HUES48 (cell line): ENCODE data around the gene SH3BP4.
A peak's percentile ranks its signal among the peaks of the same experiment; 100 is the strongest.

Experiments
- H3K27ac ChIP-seq: one replicate; pipeline ENCODE4 v1.7.0; 2013; ENCODE audit warnings: low read depth, low read length, inconsistent platforms
- H3K27me3 ChIP-seq: 2 replicates; pipeline ENCODE4 v1.6.1; 2013; ENCODE audit warnings: mild to moderate bottlenecking, low read length; ENCODE audit not compliant: control insufficient read depth, insufficient read depth
- H3K36me3 ChIP-seq: 2 replicates; pipeline ENCODE4 v1.6.1; 2013; ENCODE audit warnings: low read length; ENCODE audit not compliant: control insufficient read depth, insufficient read depth
- H3K4me1 ChIP-seq: 2 replicates; pipeline ENCODE4 v1.6.1; 2013; ENCODE audit warnings: mild to moderate bottlenecking, low read length; ENCODE audit not compliant: control insufficient read depth, insufficient read depth
- H3K4me3 ChIP-seq: 2 replicates; pipeline ENCODE4 v1.5.1; 2013; ENCODE audit warnings: mild to moderate bottlenecking, low read depth, low read length
- H3K9ac ChIP-seq: 2 replicates; pipeline ENCODE4 v1.6.1; 2013; ENCODE audit warnings: mild to moderate bottlenecking, low read depth, low read length, moderate library complexity
- H3K9me3 ChIP-seq: 2 replicates; pipeline ENCODE4 v1.6.1; 2013; ENCODE audit warnings: low read length; ENCODE audit not compliant: control insufficient read depth, insufficient read depth

SH3BP4 gene, protein sequence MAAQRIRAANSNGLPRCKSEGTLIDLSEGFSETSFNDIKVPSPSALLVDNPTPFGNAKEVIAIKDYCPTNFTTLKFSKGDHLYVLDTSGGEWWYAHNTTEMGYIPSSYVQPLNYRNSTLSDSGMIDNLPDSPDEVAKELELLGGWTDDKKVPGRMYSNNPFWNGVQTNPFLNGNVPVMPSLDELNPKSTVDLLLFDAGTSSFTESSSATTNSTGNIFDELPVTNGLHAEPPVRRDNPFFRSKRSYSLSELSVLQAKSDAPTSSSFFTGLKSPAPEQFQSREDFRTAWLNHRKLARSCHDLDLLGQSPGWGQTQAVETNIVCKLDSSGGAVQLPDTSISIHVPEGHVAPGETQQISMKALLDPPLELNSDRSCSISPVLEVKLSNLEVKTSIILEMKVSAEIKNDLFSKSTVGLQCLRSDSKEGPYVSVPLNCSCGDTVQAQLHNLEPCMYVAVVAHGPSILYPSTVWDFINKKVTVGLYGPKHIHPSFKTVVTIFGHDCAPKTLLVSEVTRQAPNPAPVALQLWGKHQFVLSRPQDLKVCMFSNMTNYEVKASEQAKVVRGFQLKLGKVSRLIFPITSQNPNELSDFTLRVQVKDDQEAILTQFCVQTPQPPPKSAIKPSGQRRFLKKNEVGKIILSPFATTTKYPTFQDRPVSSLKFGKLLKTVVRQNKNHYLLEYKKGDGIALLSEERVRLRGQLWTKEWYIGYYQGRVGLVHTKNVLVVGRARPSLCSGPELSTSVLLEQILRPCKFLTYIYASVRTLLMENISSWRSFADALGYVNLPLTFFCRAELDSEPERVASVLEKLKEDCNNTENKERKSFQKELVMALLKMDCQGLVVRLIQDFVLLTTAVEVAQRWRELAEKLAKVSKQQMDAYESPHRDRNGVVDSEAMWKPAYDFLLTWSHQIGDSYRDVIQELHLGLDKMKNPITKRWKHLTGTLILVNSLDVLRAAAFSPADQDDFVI

DNA sequence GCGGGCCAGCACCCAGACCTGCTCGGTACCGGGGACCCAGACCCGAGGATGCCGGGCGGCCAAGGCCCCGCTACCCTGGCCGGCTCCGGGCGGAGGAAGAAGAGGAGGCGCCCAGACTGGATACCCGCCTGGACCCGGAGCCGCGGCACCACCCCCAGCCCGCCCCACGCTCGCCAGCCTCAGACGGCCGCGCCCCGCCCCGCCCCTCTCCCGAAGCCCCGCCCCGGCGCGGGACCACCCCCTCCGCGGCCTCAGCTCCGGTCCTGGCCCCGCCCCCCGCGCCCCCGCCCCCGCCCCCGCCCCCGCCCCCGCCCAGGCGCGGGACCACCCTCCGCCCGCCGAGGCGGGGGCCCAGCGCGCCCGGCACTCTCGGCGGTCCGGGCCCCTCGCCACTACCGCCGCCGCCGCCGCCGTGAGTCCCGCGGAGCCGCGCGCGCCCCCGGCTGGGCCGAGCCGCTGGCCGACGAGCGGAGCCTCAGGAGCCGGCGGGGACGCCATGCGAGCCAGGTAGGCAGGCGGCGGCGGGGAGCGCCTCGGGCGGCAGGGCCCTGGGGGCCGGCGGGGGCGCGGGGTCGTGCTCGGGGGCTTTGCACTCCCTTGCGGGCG, at the start of gene SH3BP4:
SH3BP4 (plus strand) TSS at position 354 of the 606 bp plus-strand sequence. CDS start 82,986 bp downstream, outside the sequence.
- Histone ChIP-seq H3K9ac (peak within 1 kb of the TSS; percentile 66), H3K27me3 (peaks cover 23% of the 10 kb centered on the region)

DNA sequence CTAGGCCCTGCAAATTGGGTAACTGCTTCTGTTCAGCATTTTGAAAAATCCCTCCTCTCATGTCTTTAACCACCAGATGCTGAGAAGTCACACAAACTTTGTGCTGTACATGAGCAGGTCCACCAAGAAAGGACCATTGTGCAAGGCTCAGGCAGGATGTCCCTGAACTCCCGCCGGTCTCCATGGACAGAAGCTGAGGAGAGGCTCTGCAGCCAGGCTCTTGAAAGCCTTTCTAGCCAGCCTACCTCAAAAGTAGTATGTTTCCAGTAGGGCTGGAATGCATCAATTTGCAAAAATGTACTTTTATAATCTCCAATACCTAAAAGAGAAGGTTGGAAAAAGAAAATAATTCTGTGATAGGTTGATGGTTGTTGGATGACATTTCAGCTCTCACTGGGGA, 47.0 kb upstream of the SH3BP4 start:
- H3K4me3 ChIP-seq = no peak overlapping the region
- no peak overlapping the region for H3K27ac ChIP-seq
- no peaks in the 10 kb centered on the region for H3K27me3 ChIP-seq
- no peaks in the 10 kb centered on the region for H3K9me3 ChIP-seq
- no peaks in the 10 kb centered on the region for H3K36me3 ChIP-seq
- no peaks in the 10 kb centered on the region for H3K4me1 ChIP-seq
- H3K9ac ChIP-seq = no peak overlapping the region

More for the DNA sequence above, at the start of gene SH3BP4:
- H3K36me3 ChIP-seq = no peaks in the 10 kb centered on the region
- peak within 1 kb of the TSS; percentile 30 for H3K27ac ChIP-seq
- no peaks in the 10 kb centered on the region for H3K9me3 ChIP-seq
- peaks cover 50% of the 10 kb centered on the region for H3K4me1 ChIP-seq
- peak within 1 kb of the TSS; percentile 80 for H3K4me3 ChIP-seq

DNA sequence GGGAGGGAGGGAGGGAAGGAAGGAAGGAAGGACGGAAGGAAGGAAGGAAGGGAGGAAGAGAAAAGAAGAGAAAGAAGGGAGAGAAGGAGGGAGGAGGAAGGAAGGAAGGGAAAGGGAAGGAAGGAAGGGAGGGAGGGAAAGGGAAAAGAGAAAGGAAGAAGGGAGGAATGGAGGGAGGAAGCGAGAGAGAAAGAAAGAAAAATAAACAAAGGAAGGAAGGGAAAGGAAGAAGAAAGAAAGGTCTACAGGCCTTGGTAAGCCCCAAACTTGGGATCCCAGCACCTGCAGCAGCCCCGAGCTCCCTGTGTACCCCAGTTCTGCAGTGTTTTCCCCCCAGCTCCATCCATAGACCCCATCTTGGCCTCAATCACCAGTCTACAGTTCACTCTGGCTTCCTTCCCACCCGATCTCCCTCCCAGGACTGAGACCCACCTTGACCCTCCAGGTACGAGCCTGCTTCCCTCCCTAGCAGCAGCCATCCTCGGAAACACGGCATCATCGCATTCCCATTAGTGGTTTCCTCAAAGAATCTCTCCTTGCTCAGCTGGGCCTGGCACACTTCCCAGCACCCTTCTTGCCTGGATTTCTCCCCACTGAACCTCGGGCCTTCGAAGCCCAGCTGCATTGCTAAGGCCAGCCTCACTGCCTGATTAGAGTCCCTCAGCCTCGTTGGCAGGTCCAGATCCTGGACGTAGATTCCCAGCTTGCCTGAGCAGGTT, 46.1 kb upstream of the SH3BP4 start:
- Histone ChIP-seq H3K36me3 (no peaks in the 10 kb centered on the region), H3K27me3 (no peaks in the 10 kb centered on the region), H3K27ac (no peak overlapping the region)

DNA sequence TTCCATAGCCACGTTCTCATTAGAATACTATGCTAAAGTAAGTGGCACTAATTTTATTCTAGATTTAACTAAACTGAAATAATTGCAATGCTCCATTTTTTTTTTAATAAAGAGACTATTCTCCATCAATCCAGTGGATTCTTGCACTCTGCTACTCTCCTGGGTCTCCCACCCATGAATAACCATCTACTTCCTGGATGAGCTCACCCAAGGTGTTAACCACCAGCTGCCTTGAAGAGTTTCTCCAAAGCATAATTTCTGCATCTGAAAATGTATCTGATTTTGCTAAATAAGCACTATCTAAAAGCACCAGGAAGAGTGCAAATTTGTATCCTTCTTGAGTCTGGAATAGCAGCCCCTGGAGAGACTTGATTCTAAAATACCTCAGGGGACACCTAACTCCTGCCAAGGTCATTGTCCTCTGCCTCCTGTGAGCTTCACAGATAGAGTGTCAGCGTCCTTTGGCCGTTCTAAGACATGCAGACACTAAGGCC, 41.6 kb upstream of the SH3BP4 start:
- H3K27me3 ChIP-seq = no peaks in the 10 kb centered on the region
- no peaks in the 10 kb centered on the region for H3K36me3 ChIP-seq
- no peak overlapping the region for H3K4me3 ChIP-seq
- no peaks in the 10 kb centered on the region for H3K9me3 ChIP-seq
- no peak overlapping the region for H3K9ac ChIP-seq
- H3K4me1 ChIP-seq = peaks cover 7% of the 10 kb centered on the region; the same call in 1 of the 2 replicates
- H3K27ac ChIP-seq = no peak overlapping the region

More for the DNA sequence above, 46.1 kb upstream of the SH3BP4 start:
- Histone ChIP-seq H3K4me1 (no peaks in the 10 kb centered on the region), H3K9me3 (no peaks in the 10 kb centered on the region), H3K4me3 (no peak overlapping the region), H3K9ac (no peak overlapping the region)

DNA sequence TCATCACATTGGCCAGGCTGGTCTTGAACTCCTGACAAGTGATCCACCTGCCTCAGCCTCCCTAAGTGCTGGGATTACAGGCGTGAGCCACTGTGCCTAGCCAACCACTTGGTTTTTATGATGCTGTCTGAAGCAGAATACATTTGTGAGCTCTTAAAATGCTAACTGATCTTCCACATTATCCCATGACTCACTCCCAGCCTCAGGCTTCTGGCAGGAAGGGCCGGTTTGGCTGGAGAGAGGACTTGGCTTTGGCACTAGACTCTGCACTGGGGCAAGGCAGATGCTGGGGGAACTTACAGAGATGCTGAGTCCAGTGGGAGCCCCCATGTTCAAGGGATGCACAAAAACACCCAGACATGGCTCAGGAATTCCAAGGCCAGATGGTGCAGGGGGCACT, 40.5 kb upstream of the SH3BP4 start:
- Histone ChIP-seq H3K9ac (no peak overlapping the region), H3K4me1 (peaks cover 7% of the 10 kb centered on the region; the same call in 1 of the 2 replicates), H3K27ac (no peak overlapping the region), H3K36me3 (no peaks in the 10 kb centered on the region), H3K9me3 (no peaks in the 10 kb centered on the region), H3K27me3 (no peaks in the 10 kb centered on the region), H3K4me3 (no peak overlapping the region)

DNA sequence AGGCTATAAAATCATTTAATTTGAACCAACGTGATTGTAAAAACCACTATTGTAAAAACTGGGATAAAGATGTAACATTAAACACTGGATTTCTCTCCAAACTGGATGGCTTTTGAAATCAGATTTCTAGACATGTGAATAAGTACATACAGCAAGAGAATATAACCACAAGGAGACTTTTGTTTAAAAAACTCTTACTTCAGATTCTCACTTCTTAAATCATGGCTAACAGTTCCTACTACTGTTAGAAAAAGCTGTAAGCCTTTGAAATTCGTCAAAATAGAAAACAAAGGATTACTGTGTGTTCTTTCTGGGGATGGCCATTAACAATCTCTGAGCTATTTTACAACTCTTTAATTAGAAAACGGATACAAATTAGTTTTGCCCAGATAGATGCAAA, 39.4 kb upstream of the SH3BP4 start:
- Histone ChIP-seq H3K36me3 (no peaks in the 10 kb centered on the region), H3K9me3 (no peaks in the 10 kb centered on the region), H3K9ac (no peak overlapping the region), H3K4me1 (peaks cover 15% of the 10 kb centered on the region), H3K4me3 (no peak overlapping the region), H3K27ac (no peak overlapping the region), H3K27me3 (no peaks in the 10 kb centered on the region)

DNA sequence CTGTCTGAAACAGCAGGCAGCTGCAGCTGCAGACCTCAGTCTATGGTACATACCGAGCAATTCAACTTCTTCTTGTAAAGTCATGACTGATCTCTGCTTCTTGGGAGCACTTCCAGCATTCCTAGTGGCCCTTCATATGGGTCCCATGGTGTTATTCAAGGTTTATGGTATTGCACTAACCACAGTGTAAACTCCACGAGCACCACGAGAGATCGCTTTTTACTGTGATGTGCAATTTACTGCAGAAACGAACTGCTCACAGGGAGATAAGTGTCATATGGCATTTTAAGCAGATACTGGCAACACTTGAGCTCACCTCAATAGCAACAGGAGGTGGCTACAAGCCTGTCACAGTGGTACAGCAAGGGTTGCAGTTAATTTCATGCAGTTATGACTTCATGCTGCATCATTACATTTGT, 38.6 kb upstream of the SH3BP4 start:
- no peaks in the 10 kb centered on the region for H3K36me3 ChIP-seq
- H3K9me3 ChIP-seq = no peaks in the 10 kb centered on the region
- no peak overlapping the region for H3K9ac ChIP-seq
- H3K27me3 ChIP-seq = no peaks in the 10 kb centered on the region
- no peak overlapping the region for H3K4me3 ChIP-seq
- H3K27ac ChIP-seq = no peak overlapping the region
- H3K4me1 ChIP-seq = peaks cover 18% of the 10 kb centered on the region

DNA sequence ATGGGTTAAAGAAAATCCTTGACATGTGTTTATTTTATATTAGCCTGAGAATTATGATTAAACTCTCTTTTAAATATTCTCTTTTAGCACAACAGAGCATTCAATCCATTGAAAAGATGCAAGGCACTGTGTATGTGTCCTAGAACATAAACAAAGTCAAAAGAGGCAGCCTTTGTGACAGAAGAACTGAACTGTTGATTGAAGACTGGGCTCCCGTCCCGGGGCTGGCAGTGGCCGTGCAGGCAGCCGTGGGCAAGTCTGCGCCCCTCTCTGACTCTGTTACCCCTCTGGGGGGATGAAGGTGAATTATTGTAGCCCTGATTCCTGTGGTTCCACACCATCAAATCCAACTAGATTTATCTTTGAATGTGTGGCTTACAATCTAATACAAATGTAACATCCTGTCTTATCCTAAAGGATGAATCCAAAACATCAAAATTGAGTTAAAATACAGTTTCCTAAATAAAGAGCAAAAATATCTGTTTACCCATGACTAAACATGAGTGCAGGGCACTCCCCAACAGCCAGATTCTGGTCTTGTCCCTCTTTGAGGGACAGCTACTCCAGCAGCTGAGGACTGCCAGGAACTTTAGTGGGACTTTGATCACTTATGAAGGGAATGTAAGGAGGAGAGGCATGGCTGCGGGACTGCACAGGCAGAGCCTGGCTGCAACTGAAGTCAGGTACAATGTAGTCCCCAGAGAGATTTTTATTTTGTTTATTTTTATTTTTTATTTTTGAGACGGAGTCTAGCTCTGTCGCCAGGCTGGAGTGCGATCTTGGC, 37.3 kb upstream of the SH3BP4 start:
- H3K27me3 ChIP-seq = no peaks in the 10 kb centered on the region

DNA sequence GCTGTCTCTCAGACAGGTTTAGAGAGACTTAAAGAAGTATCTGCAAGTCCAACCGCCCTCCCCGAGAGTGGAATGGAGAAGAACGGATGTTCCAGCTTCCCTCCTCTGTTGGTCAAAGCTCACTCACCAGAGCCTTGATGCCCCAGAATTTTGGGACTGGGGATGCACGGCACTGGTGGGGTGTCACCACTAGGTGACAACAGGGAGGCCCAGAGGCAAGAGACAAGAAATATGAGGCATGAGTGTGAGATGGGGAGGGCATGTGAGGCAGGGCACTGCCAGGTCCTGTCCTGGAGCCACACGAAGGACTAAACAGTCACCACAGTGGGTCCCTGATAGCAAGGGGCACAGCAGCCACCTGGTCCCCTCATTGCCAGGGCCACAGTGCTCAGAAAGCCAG, 35.1 kb upstream of the SH3BP4 start:
- H3K9ac ChIP-seq = no peak overlapping the region
- H3K36me3 ChIP-seq = no peaks in the 10 kb centered on the region
- H3K9me3 ChIP-seq = no peaks in the 10 kb centered on the region
- H3K4me1 ChIP-seq = peaks cover 21% of the 10 kb centered on the region
- no peak overlapping the region for H3K4me3 ChIP-seq
- H3K27ac ChIP-seq = no peak overlapping the region
- no peaks in the 10 kb centered on the region for H3K27me3 ChIP-seq

More for the DNA sequence above, 37.3 kb upstream of the SH3BP4 start:
- Histone ChIP-seq H3K9ac (no peak overlapping the region), H3K36me3 (no peaks in the 10 kb centered on the region), H3K27ac (no peak overlapping the region), H3K9me3 (no peaks in the 10 kb centered on the region), H3K4me1 (peaks cover 18% of the 10 kb centered on the region), H3K4me3 (no peak overlapping the region)
